ENCODE measurements around the gene STK26. TPM values are rescaled to one million over a fixed set of nuclear protein-coding genes. Genes with fewer than 3 reads are reported as not detected.
"Not testable (repeated sequence)": the region's sequence is repeated elsewhere in the genome, so short reads cannot be mapped to it uniquely, and the experiment has no call there.

Gene STK26
- total RNA-seq, 1 donor from 2014 or later: 20.7 TPM

GRCh38 chrX:132090403-132091159 is 67.5 kb downstream of the STK26 start:
- no peak overlapping the region for H3K4me3 ChIP-seq (ENCODE audit: low read depth, low read length)
- TF ChIP-seq CTCF (IDR thresholded peaks at IDR 0.05; ENCODE audit: insufficient read depth, low read length, poor library complexity, severe bottlenecking): no peak
- H3K27me3 ChIP-seq (ENCODE audit: control insufficient read depth, insufficient read depth, low read length): no peaks in the 10 kb centered on the region
- H3K36me3 ChIP-seq (ENCODE audit: control insufficient read depth, insufficient read depth, low read length): no peaks in the 10 kb centered on the region
- no peak for DNase-seq (ENCODE audit: low read depth)

GRCh38 chrX:132092439-132093065 is 69.5 kb downstream of the STK26 start:
- TF ChIP-seq CTCF (IDR thresholded peaks at IDR 0.05; ENCODE audit: insufficient read depth, low read length, poor library complexity, severe bottlenecking): peak; percentile 70
- Histone ChIP-seq H3K4me3 (ENCODE audit: low read depth, low read length) (no peak overlapping the region), H3K27me3 (ENCODE audit: control insufficient read depth, insufficient read depth, low read length) (no peaks in the 10 kb centered on the region), H3K36me3 (ENCODE audit: control insufficient read depth, insufficient read depth, low read length) (no peaks in the 10 kb centered on the region)
- no peak for DNase-seq (ENCODE audit: low read depth)

GRCh38 chrX:132093239-132093860 is 70.2 kb downstream of the STK26 start:
- no peak for DNase-seq (ENCODE audit: low read depth)
- Histone ChIP-seq H3K27me3 (ENCODE audit: control insufficient read depth, insufficient read depth, low read length) (no peaks in the 10 kb centered on the region), H3K36me3 (ENCODE audit: control insufficient read depth, insufficient read depth, low read length) (no peaks in the 10 kb centered on the region), H3K4me3 (ENCODE audit: low read depth, low read length) (no peak overlapping the region)
- TF ChIP-seq CTCF (IDR thresholded peaks at IDR 0.05; ENCODE audit: insufficient read depth, low read length, poor library complexity, severe bottlenecking): no peak

GRCh38 chrX:132094164-132094563 is 71.1 kb downstream of the STK26 start:
- H3K36me3 ChIP-seq (ENCODE audit: control insufficient read depth, insufficient read depth, low read length): no peaks in the 10 kb centered on the region
- no peak for DNase-seq (ENCODE audit: low read depth)
- no peaks in the 10 kb centered on the region for H3K27me3 ChIP-seq (ENCODE audit: control insufficient read depth, insufficient read depth, low read length)
- no peak overlapping the region for H3K4me3 ChIP-seq (ENCODE audit: low read depth, low read length)
- no peak for TF ChIP-seq CTCF (IDR thresholded peaks at IDR 0.05; ENCODE audit: insufficient read depth, low read length, poor library complexity, severe bottlenecking)

GRCh38 chrX:132098704-132099103 is 75.6 kb downstream of the STK26 start:
- not testable (repeated sequence) for DNase-seq (ENCODE audit: low read depth); H3K27me3 ChIP-seq (ENCODE audit: control insufficient read depth, insufficient read depth, low read length); H3K36me3 ChIP-seq (ENCODE audit: control insufficient read depth, insufficient read depth, low read length)

GRCh38 chrX:132101206-132101605 is 78.1 kb downstream of the STK26 start:
- no peak for DNase-seq (ENCODE audit: low read depth)
- H3K4me3 ChIP-seq (ENCODE audit: low read depth, low read length): no peak overlapping the region
- TF ChIP-seq CTCF (IDR thresholded peaks at IDR 0.05; ENCODE audit: insufficient read depth, low read length, poor library complexity, severe bottlenecking): no peak
- no peaks in the 10 kb centered on the region for H3K36me3 ChIP-seq (ENCODE audit: control insufficient read depth, insufficient read depth, low read length)
- H3K27me3 ChIP-seq (ENCODE audit: control insufficient read depth, insufficient read depth, low read length): no peaks in the 10 kb centered on the region

More at GRCh38 chrX:132098704-132099103, 75.6 kb downstream of the STK26 start:
- not testable (repeated sequence) for H3K4me3 ChIP-seq (ENCODE audit: low read depth, low read length)

Measured in kidney epithelial cell (primary cell).